KOPT-K1 (cell line): ENCODE data around the gene CYP4F22.
A peak's percentile ranks its signal among the peaks of the same experiment; 100 is the strongest.

ENCODE experiments used
- H3K27ac ChIP-seq: fragments of 200-600 bp; sonication (generic); 2 replicates; pipeline ENCODE4 v1.5.1; 2016; ENCODE audit warnings: antibody characterized with exemption, mild to moderate bottlenecking, low read depth, low read length; ENCODE audit not compliant: poor library complexity, severe bottlenecking
- H3K36me3 ChIP-seq: fragments of 200-600 bp; sonication (generic); 2 replicates; pipeline ENCODE4 v1.5.1; 2017; ENCODE audit warnings: antibody characterized with exemption, mild to moderate bottlenecking, low read length, moderate library complexity; ENCODE audit not compliant: insufficient read depth
- H3K9me3 ChIP-seq: fragments of 200-600 bp; sonication (generic); 2 replicates; pipeline ENCODE4 v1.5.1; 2017; ENCODE audit warnings: antibody characterized with exemption, low read length, mild to moderate bottlenecking; ENCODE audit not compliant: insufficient read depth, poor library complexity, severe bottlenecking

CYP4F22 gene

GRCh38 chr19:15540435-15540834 lies 32.1 kb downstream of the CYP4F22 start:
- peaks cover 16% of the 10 kb centered on the region for H3K9me3 ChIP-seq
- no peak overlapping the region for H3K27ac ChIP-seq
- no peaks in the 10 kb centered on the region for H3K36me3 ChIP-seq

GRCh38 chr19:15544283-15544682 lies 36.0 kb downstream of the CYP4F22 start:
- Histone ChIP-seq H3K36me3 (no peaks in the 10 kb centered on the region), H3K27ac (no peak overlapping the region), H3K9me3 (peaks cover 3% of the 10 kb centered on the region)

GRCh38 chr19:15544970-15545369 lies 36.6 kb downstream of the CYP4F22 start:
- Histone ChIP-seq H3K27ac (no peak overlapping the region), H3K9me3 (no peaks in the 10 kb centered on the region), H3K36me3 (no peaks in the 10 kb centered on the region)

DNA sequence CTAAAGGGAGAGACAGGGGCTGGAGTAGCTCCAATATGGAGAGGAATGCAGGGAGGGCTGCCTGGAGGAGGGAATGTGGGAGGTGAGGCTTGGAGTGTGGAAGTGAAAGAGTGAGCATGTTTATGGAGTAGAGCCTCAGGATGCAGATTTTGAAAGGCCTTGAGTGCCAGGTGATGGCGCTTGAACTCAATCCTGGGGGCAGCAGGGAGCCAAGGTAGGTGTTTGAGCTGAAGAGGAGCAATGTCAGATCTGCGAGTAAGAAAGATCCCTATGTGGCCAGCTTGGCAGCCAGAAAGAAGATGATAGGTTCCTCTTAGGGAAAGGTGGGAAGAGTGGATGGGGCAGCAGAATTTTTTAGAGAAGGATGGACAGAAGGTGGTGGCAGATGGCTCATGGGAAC lies 40.3 kb downstream of the CYP4F22 start:
- H3K36me3 ChIP-seq, result no peaks in the 10 kb centered on the region
- H3K9me3 ChIP-seq, result no peaks in the 10 kb centered on the region
- H3K27ac ChIP-seq, result no peak overlapping the region

DNA sequence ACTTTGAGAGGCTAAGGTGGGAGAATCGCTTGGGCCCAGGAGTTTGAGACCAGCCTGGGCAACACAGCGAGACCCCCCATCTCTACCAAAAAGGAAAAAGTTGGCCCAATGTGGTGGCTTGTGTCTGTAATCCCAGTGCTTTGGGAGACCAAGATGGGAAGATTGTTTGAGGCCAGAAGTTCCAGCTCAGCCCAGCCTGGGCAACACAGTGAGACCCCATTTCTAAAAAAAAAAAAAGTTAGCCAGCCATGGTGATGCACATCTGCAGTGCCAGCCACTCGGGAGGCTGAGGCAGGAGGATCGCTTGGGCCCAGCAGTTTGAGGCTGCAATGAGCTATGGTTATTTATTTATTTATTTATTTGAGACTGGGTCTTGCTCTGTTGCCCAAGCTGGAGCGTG lies 41.3 kb downstream of the CYP4F22 start:
- no peaks in the 10 kb centered on the region for H3K9me3 ChIP-seq
- H3K36me3 ChIP-seq, result no peaks in the 10 kb centered on the region

GRCh38 chr19:15550273-15550672 lies 41.9 kb downstream of the CYP4F22 start:
- no peaks in the 10 kb centered on the region for H3K36me3 ChIP-seq
- no peaks in the 10 kb centered on the region for H3K9me3 ChIP-seq
- H3K27ac ChIP-seq, result no peak overlapping the region

More for the DNA sequence above, 41.3 kb downstream of the CYP4F22 start:
- H3K27ac ChIP-seq, result no peak overlapping the region

DNA sequence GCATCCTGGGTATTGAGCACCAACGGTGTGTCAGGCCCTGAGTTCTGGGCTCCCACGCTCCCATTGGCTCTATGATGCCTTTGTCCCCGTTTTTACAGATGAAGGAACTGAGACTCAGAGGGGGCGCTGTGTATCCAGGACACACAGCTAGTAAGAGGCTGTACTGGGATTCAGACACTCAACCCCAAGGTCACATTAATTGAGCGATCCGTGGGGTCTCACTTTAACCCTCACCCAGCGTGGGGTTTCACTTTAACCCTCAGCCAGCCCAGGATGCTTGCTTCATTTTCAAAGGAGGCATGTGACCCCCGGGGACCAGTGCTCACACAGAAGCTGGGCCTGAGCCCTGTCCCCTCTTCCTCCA lies 42.6 kb downstream of the CYP4F22 start:
- H3K9me3 ChIP-seq, result no peaks in the 10 kb centered on the region
- H3K27ac ChIP-seq, result no peak overlapping the region

DNA sequence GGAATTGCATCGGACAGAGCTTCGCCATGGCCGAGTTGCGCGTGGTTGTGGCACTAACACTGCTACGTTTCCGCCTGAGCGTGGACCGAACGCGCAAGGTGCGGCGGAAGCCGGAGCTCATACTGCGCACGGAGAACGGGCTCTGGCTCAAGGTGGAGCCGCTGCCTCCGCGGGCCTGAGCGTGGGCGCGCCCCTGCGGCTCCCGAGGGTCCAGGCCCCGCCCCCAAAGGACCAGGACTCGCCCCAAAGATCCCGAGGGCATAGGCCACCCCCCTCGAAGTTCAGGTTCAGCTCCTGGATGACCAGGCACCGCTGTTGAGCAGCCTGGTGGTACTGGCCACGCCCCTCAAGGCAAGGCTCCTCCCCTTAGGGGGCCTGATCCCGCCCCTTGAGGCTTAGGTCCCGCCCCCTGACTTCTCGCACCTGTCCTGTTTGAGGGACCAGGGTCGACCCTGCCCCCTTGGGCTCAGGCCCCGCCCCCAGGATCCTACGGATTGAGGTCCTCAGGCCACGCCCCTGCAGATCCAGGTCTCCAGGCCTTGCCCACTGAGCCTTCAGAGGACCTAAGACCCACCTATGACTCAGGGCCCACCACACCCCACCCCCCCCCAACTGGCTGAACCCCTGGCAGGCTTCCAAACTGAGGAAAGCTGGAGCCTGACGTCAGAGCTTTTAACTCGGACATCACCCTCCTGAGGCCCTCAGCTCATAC lies 43.1 kb downstream of the CYP4F22 start:
- Histone ChIP-seq H3K36me3 (no peaks in the 10 kb centered on the region), H3K27ac (no peak overlapping the region)

More for the DNA sequence above, 42.6 kb downstream of the CYP4F22 start:
- H3K36me3 ChIP-seq, result no peaks in the 10 kb centered on the region

DNA sequence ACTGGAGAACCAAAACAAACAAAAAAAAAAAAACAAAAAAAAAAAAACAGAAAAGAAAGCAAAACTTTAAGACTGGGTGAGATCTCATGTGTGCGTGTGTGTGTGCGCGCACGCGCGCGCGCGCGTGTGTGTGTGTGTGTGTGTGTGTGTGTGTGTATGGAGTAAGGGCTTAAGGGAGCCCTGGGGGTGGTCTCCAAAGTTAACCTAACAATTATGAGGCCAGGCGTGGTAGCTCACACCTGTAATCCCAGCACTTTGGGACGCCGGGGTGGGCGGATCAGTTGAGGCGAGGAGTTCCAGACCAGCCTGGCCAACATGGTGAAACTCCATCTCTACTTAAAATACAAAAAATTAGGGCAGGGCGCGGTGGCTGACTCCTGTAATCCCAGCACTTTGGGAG lies 46.7 kb downstream of the CYP4F22 start:
- no peaks in the 10 kb centered on the region for H3K9me3 ChIP-seq
- no peaks in the 10 kb centered on the region for H3K36me3 ChIP-seq
- H3K27ac ChIP-seq, result no peak overlapping the region

More for the DNA sequence above, 43.1 kb downstream of the CYP4F22 start:
- H3K9me3 ChIP-seq, result no peaks in the 10 kb centered on the region

GRCh38 chr19:15555759-15556633 lies 47.7 kb downstream of the CYP4F22 start:
- no peaks in the 10 kb centered on the region for H3K36me3 ChIP-seq
- no peaks in the 10 kb centered on the region for H3K9me3 ChIP-seq
- peak overlapping the region; percentile 20 for H3K27ac ChIP-seq

DNA sequence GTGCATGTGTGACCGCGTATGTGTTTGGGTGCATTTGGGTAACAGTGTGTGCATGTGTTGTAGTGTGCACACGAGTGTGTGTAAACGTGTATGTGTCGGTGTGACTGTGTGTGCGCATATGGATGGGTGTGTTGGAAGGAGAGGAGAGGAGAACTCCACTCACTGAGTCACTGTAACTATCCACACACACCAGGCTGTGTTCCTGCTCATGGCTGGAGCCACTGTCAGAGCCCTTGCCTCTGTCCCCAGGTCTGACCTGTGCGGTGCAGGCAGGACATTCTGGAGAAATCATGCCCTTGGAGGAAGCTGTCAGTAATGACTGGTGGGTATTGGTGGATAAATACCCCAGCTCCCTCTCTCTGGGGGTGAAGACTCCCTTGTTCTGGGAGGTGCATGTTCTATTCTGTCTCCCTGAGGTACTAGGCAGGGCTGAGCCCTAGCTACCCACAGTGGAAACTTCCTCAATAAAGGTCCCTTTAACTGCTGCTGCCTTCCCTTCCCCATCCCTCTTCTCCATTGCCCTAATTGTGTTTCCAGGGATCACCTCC lies 48.4 kb downstream of the CYP4F22 start:
- Histone ChIP-seq H3K27ac (no peak overlapping the region), H3K9me3 (no peaks in the 10 kb centered on the region), H3K36me3 (no peaks in the 10 kb centered on the region)

GRCh38 chr19:15557223-15557622 lies 48.9 kb downstream of the CYP4F22 start:
- Histone ChIP-seq H3K36me3 (no peaks in the 10 kb centered on the region), H3K27ac (no peak overlapping the region)

GRCh38 chr19:15562145-15562544 lies 53.8 kb downstream of the CYP4F22 start:
- Histone ChIP-seq H3K36me3 (no peaks in the 10 kb centered on the region), H3K27ac (no peak overlapping the region), H3K9me3 (no peaks in the 10 kb centered on the region)

More at GRCh38 chr19:15557223-15557622, 48.9 kb downstream of the CYP4F22 start:
- no peaks in the 10 kb centered on the region for H3K9me3 ChIP-seq

DNA sequence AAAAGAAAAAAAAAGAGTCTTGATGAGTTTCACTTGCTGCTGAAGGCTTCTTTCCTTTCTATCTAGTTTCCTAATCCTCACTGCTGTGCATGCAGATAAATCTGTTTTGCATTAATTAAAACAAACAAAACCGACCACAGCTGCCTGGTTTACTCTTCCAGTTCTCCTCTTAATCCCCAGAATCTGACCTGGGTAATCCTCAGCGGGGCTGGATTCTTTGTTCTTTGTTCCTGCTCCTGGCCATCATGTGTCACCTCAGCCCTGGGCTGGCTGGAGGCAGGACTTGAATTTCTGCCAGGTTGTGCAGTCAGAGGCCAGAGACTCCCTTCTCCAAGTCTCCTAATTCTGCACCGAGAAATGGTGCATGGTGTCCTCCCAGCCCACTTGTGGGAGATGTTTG lies 54.5 kb downstream of the CYP4F22 start:
- H3K27ac ChIP-seq, result no peak overlapping the region
- no peaks in the 10 kb centered on the region for H3K9me3 ChIP-seq
- H3K36me3 ChIP-seq, result no peaks in the 10 kb centered on the region

- no peak overlapping the region for H3K27ac ChIP-seq
- no peaks in the 10 kb centered on the region for H3K9me3 ChIP-seq
- no peaks in the 10 kb centered on the region for H3K36me3 ChIP-seq
These were observed 55.0 kb downstream of the CYP4F22 start for GRCh38 chr19:15563325-15563794.
